ENCODE results near the gene CDKAL1. TPM values are rescaled to one million over a fixed set of nuclear protein-coding genes. Genes with fewer than 3 reads are reported as not detected.
A peak's percentile ranks its signal among the peaks of the same experiment; 100 is the strongest.

Gene CDKAL1
- total RNA-seq, 2 donors from 2014 or later: 23.5 to 26.4 TPM

GRCh38 chr6:20699402-20699801, 165.1 kb downstream of the CDKAL1 start:
- Mint-ChIP-seq H3K4me1 (peaks cover 15% of the 10 kb centered on the region), H3K36me3 (ENCODE audit: low read depth) (no peaks in the 10 kb centered on the region), H3K27ac (no peak overlapping the region), H3K27me3 (ENCODE audit: insufficient read depth) (no peaks in the 10 kb centered on the region), H3K4me3 (no peak overlapping the region), H3K9me3 (no peaks in the 10 kb centered on the region)
- Histone ChIP-seq H3K36me3 (ENCODE audit: control insufficient read depth, insufficient read depth, low read length) (no peaks in the 10 kb centered on the region), H3K4me1 (ENCODE audit: control insufficient read depth, insufficient read depth, low read length) (no peaks in the 10 kb centered on the region), H3K4me3 (ENCODE audit: low read length) (no peak overlapping the region), H3K9me3 (ENCODE audit: control insufficient read depth, low read length) (no peaks in the 10 kb centered on the region), H3K9ac (ENCODE audit: extremely low read depth, low read length, poor library complexity, severe bottlenecking) (no peak overlapping the region), H3K27me3 (ENCODE audit: control insufficient read depth, insufficient read depth, low read length, poor library complexity, severe bottlenecking) (no peaks in the 10 kb centered on the region), H3K27ac (ENCODE audit: low read depth, low read length) (no peak overlapping the region)
- TF ChIP-seq CTCF (conservative IDR thresholded peaks at IDR 0.05): no peak
- 96 to 97% methylated on average over 4 of the region's 4 CpGs for WGBS, 2 experiments (ENCODE audit: insufficient coverage in 1 of 2, insufficient read length in 1 of 2)
- DNase-seq: no peak

- H3K9me3 Mint-ChIP-seq: no peaks in the 10 kb centered on the region
- Histone ChIP-seq H3K4me1 (ENCODE audit: control insufficient read depth, insufficient read depth, low read length) (no peaks in the 10 kb centered on the region), H3K4me3 (ENCODE audit: low read length) (no peak overlapping the region), H3K36me3 (ENCODE audit: control insufficient read depth, insufficient read depth, low read length) (no peaks in the 10 kb centered on the region), H3K9ac (ENCODE audit: extremely low read depth, low read length, poor library complexity, severe bottlenecking) (no peak overlapping the region), H3K27ac (ENCODE audit: low read depth, low read length) (no peak overlapping the region), H3K27me3 (ENCODE audit: control insufficient read depth, insufficient read depth, low read length, poor library complexity, severe bottlenecking) (no peaks in the 10 kb centered on the region), H3K9me3 (ENCODE audit: control insufficient read depth, low read length) (no peaks in the 10 kb centered on the region)
- no peak overlapping the region for H3K27ac Mint-ChIP-seq
- H3K4me3 Mint-ChIP-seq: no peak overlapping the region
- DNase-seq: no peak
- H3K4me1 Mint-ChIP-seq: peaks cover 16% of the 10 kb centered on the region
- H3K27me3 Mint-ChIP-seq (ENCODE audit: insufficient read depth): no peaks in the 10 kb centered on the region
- no peaks in the 10 kb centered on the region for H3K36me3 Mint-ChIP-seq (ENCODE audit: low read depth)
- TF ChIP-seq CTCF (conservative IDR thresholded peaks at IDR 0.05): no peak
These were observed 166.1 kb downstream of the CDKAL1 start for GRCh38 chr6:20700375-20700774.

GRCh38 chr6:20702366-20702765, 168.1 kb downstream of the CDKAL1 start:
- no peaks in the 10 kb centered on the region for H3K36me3 ChIP-seq (ENCODE audit: control insufficient read depth, insufficient read depth, low read length)
- Mint-ChIP-seq H3K9me3 (no peaks in the 10 kb centered on the region), H3K27ac (no peak overlapping the region), H3K36me3 (ENCODE audit: low read depth) (no peaks in the 10 kb centered on the region), H3K4me3 (no peak overlapping the region), H3K27me3 (ENCODE audit: insufficient read depth) (no peaks in the 10 kb centered on the region), H3K4me1 (peaks cover 15% of the 10 kb centered on the region)
- H3K9me3 ChIP-seq (ENCODE audit: control insufficient read depth, low read length): no peaks in the 10 kb centered on the region
- WGBS, 2 experiments (ENCODE audit: insufficient coverage in 1 of 2, insufficient read length in 1 of 2): 94 to 100% methylated on average over 6 to 13 of the region's 13 CpGs
- no peak overlapping the region for H3K9ac ChIP-seq (ENCODE audit: extremely low read depth, low read length, poor library complexity, severe bottlenecking)
- no peak overlapping the region for H3K27ac ChIP-seq (ENCODE audit: low read depth, low read length)
- no peaks in the 10 kb centered on the region for H3K4me1 ChIP-seq (ENCODE audit: control insufficient read depth, insufficient read depth, low read length)
- DNase-seq: peak; percentile 43
- H3K4me3 ChIP-seq (ENCODE audit: low read length): no peak overlapping the region
- H3K27me3 ChIP-seq (ENCODE audit: control insufficient read depth, insufficient read depth, low read length, poor library complexity, severe bottlenecking): no peaks in the 10 kb centered on the region
- no peak for TF ChIP-seq CTCF (conservative IDR thresholded peaks at IDR 0.05)

Measured in endodermal cell (in vitro differentiated cells).